ENCODE results near the gene C2orf72. TPM values are rescaled to one million over a fixed set of nuclear protein-coding genes. Genes with fewer than 3 reads are reported as not detected.

Gene C2orf72
- total RNA-seq = under 1 TPM in 1 of 5 experiments, not detected in 4; 0.60 TPM
- not detected for polyA plus RNA-seq
- not detected for total RNA-seq

DNA sequence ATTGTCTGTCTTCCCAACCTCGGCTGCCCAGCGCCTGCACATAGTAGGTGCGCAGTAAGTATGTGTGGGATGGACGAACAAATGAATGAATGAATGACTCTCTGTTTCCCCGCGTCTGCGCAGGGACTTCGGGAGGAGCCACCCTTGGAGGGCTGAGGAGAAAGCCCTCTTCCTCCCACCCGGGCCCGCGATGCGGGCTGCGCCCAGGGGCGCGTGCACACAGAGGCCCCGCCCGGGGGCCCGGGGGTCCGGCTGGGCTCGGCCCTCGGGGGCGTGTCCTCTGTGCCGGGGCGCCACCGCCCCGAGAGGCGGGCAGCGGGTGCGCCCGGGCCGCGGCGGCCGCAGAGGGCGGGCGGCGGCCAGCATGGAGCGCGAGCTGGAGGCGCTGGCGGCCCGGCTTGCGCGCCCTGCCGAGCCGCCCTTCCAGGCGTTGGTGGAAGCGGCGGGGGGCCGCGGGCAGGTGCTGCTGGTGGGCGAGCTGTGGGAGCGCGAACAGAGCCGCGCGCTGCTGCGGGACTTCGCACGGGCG lies at the start of gene C2orf72:
Gene C2orf72, plus strand, starts transcription at position 322 of the 529 bp plus-strand sequence. Its CDS starts 43 bp downstream, at position 365.
- no peak for DNase-seq
- H3K9me3 ChIP-seq (ENCODE audit: control insufficient read depth in 2 of 3, low read length in 3 of 3) = no peaks in the 10 kb centered on the region
- Mint-ChIP-seq H3K4me3 (peak within 1 kb of the TSS; percentile 14 to 78 (median 58)), H3K9me3 (no peaks in the 10 kb centered on the region), H3K27ac (no peak within 1 kb of the TSS), H3K27me3 (peaks cover 60 to 84% (median 65%) of the 10 kb centered on the region in 5 donors), H3K36me3 (peaks cover 0 to 4% (median 0%) of the 10 kb centered on the region in 5 donors), H3K4me1 (peaks cover 0 to 7% (median 5%) of the 10 kb centered on the region in 7 donors)
- intact Hi-C loops (cut with micrococcal nuclease) = no loop called here
- POLR2A ChIA-PET = no interaction called here
- CTCF ChIA-PET = no interaction called here
- peaks cover 6 to 9% of the 10 kb centered on the region in 2 donors for H3K27me3 ChIP-seq (ENCODE audit: control insufficient read depth in 2 of 2, insufficient read depth in 2 of 2, low read length in 2 of 2)
- no peak within 1 kb of the TSS for H3K4me3 ChIP-seq (ENCODE audit: low read length)
- ATAC-seq = peak; percentile 18
- no peaks in the 10 kb centered on the region for H3K36me3 ChIP-seq (ENCODE audit: control insufficient read depth in 2 of 3, insufficient read depth in 3 of 3, low read length in 3 of 3)
- H3K27ac ChIP-seq (ENCODE audit: low read depth, low read length) = no peak within 1 kb of the TSS
- no peaks in the 10 kb centered on the region for H3K4me1 ChIP-seq (ENCODE audit: control insufficient read depth in 2 of 2, insufficient read depth in 2 of 2, low read length in 2 of 2)

DNA sequence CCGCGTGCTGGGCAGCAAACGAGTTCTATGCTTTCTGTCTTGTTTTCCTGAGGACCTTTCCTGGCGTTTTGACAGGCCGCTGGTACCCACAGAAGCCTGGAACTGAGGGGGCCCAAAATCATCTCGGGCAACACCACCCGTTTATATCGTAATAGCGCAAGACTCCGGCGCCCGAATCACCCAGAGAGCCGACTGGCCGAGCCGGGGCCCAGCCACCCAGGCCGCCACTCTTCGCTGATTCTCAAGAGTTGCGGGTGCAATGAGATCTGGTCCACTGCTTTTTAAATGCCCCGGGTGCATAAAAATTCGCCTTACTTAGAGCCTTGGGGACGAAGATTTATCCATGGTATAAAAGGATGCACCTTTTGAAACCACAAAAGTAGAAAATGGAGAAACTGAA lies 47.6 kb upstream of the C2orf72 start:
- H3K36me3 Mint-ChIP-seq = no peaks in the 10 kb centered on the region
- H3K27me3 ChIP-seq (ENCODE audit: control insufficient read depth in 2 of 2, insufficient read depth in 2 of 2, low read length in 2 of 2) = no peaks in the 10 kb centered on the region
- peaks cover 4 to 11% of the 10 kb centered on the region in 2 donors for H3K4me1 ChIP-seq (ENCODE audit: control insufficient read depth in 2 of 2, insufficient read depth in 2 of 2, low read length in 2 of 2)
- H3K9me3 Mint-ChIP-seq = no peaks in the 10 kb centered on the region
- no peaks in the 10 kb centered on the region for H3K36me3 ChIP-seq (ENCODE audit: control insufficient read depth in 2 of 3, insufficient read depth in 3 of 3, low read length in 3 of 3)
- no peaks in the 10 kb centered on the region for H3K9me3 ChIP-seq (ENCODE audit: control insufficient read depth in 2 of 3, low read length in 3 of 3)
- ATAC-seq (no peak), DNase-seq (no peak)
- no peak overlapping the region for H3K27ac Mint-ChIP-seq
- H3K4me1 Mint-ChIP-seq = peaks cover 0 to 19% (median 2%) of the 10 kb centered on the region in 7 donors
- H3K4me3 ChIP-seq (ENCODE audit: low read length) = no peak overlapping the region
- POLR2A ChIA-PET = interaction anchor here (0.8 kb wide), 1 partner anchor 73 kb away, joined by 3 read pairs; no protein-coding TSS in a partner anchor
- intact Hi-C loops (cut with micrococcal nuclease) = no loop called here
- peaks cover 10 to 45% (median 29%) of the 10 kb centered on the region in 5 donors for H3K27me3 Mint-ChIP-seq
- H3K4me3 Mint-ChIP-seq = no peak overlapping the region
- CTCF ChIA-PET = interaction anchor here (3.8 kb wide), 1 partner anchor 165 kb away, joined by 47 read pairs; no protein-coding TSS in a partner anchor
- H3K27ac ChIP-seq (ENCODE audit: low read depth, low read length) = no peak overlapping the region

DNA sequence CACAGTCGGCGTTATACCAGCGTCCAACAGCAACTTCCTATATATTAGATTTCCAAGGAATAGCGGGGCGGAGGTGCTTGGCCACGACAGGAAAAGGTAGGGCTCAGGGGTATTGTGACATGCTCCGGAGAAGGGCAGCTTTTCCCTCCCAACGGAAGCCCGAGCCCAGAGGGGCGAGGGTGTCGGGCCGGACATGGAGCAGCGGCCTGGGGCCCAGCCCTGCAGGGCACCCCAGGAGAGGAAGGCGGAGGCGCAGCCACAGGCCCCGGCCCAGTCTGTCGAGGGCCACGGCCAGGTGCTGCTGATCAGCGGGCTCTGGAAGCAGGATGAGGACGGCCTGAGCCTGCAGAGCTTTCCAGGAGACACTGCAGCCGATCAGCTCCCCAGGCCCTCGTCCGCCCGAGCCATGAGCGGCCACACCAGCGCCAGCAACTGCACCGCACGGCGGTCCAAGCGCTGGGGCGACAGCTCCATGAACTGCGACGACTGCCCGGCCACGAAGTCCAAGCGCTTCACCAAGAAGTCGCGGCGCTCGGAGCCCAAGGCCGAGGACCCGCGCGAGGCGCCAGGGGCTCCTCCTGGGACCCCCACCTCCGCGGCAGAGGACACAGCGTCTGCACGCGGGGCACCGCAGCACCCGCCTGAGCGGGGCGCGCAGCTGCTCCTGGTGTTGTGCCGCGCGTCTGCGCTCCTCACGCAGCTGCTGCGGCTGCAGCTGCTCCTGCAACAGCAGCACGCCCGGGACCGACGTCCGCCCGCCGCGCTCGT lies 47.0 kb upstream of the C2orf72 start:
- peaks cover 4 to 5% of the 10 kb centered on the region in 2 donors for H3K4me1 ChIP-seq (ENCODE audit: control insufficient read depth in 2 of 2, insufficient read depth in 2 of 2, low read length in 2 of 2)
- H3K4me3 ChIP-seq (ENCODE audit: low read length) = no peak overlapping the region
- ChIA-PET CTCF (no interaction called here), POLR2A (no interaction called here)
- H3K27ac ChIP-seq (ENCODE audit: low read depth, low read length) = no peak overlapping the region
- no peak overlapping the region for H3K27ac Mint-ChIP-seq
- H3K4me1 Mint-ChIP-seq = peaks cover 0 to 13% (median 0%) of the 10 kb centered on the region in 7 donors
- H3K36me3 Mint-ChIP-seq = no peaks in the 10 kb centered on the region
- no peak overlapping the region for H3K4me3 Mint-ChIP-seq
- H3K9me3 ChIP-seq (ENCODE audit: control insufficient read depth in 2 of 3, low read length in 3 of 3) = no peaks in the 10 kb centered on the region
- no peaks in the 10 kb centered on the region for H3K27me3 ChIP-seq (ENCODE audit: control insufficient read depth in 2 of 2, insufficient read depth in 2 of 2, low read length in 2 of 2)
- no peaks in the 10 kb centered on the region for H3K9me3 Mint-ChIP-seq
- peaks cover 10 to 48% (median 32%) of the 10 kb centered on the region in 5 donors for H3K27me3 Mint-ChIP-seq
- no peaks in the 10 kb centered on the region for H3K36me3 ChIP-seq (ENCODE audit: control insufficient read depth in 2 of 3, insufficient read depth in 3 of 3, low read length in 3 of 3)
- intact Hi-C loops (cut with micrococcal nuclease) = no loop called here
- ATAC-seq (no peak), DNase-seq (no peak)

DNA sequence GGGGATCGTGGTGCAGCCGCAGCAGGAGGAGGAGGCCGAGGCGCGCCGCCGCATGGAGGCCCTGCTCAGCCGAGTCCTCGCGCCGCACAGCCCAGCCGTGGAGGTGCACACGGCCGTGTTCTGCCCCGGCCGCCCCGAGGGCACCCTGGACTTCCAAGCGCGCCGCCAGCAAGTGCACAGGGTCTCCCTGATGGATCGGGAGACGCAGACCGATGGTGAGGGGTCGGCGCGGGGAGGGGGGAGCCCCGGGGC lies 46.5 kb upstream of the C2orf72 start:
- H3K9me3 Mint-ChIP-seq = no peaks in the 10 kb centered on the region
- peaks cover 0 to 8% (median 0%) of the 10 kb centered on the region in 7 donors for H3K4me1 Mint-ChIP-seq
- ATAC-seq = no peak
- ChIA-PET CTCF (no interaction called here), POLR2A (no interaction called here)
- Histone ChIP-seq H3K9me3 (ENCODE audit: control insufficient read depth in 2 of 3, low read length in 3 of 3) (no peaks in the 10 kb centered on the region), H3K27ac (ENCODE audit: low read depth, low read length) (no peak overlapping the region), H3K36me3 (ENCODE audit: control insufficient read depth in 2 of 3, insufficient read depth in 3 of 3, low read length in 3 of 3) (no peaks in the 10 kb centered on the region), H3K4me3 (ENCODE audit: low read length) (no peak overlapping the region), H3K27me3 (ENCODE audit: control insufficient read depth in 2 of 2, insufficient read depth in 2 of 2, low read length in 2 of 2) (no peaks in the 10 kb centered on the region), H3K4me1 (ENCODE audit: control insufficient read depth in 2 of 2, insufficient read depth in 2 of 2, low read length in 2 of 2) (peaks cover 4% of the 10 kb centered on the region in 2 donors)
- H3K36me3 Mint-ChIP-seq = no peaks in the 10 kb centered on the region
- H3K4me3 Mint-ChIP-seq = no peak overlapping the region
- intact Hi-C loops (cut with micrococcal nuclease) = no loop called here
- peaks cover 10 to 47% (median 35%) of the 10 kb centered on the region in 5 donors for H3K27me3 Mint-ChIP-seq
- DNase-seq = no peak
- H3K27ac Mint-ChIP-seq = no peak overlapping the region

DNA sequence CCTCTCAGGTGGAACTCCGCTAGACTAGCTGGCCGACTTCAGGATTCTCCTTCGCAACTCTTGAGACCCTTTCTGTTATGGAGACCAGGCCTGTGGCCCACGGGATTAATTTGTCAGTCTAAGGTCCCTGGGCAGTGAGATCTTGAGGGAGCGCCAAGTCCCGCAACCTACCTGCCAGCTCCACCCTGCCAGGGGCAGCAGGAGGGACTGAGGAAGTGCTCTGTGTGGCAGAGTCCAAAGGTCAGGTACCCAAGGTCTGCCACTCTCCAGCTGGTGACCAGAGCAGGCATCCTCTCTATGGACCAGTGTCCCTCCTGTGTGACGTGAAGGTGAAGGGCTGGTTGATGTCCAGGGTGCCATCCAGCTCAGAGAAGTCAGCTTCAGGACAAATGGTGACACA lies 45.7 kb upstream of the C2orf72 start:
- POLR2A ChIA-PET = no interaction called here
- H3K27ac Mint-ChIP-seq = no peak overlapping the region
- H3K4me3 ChIP-seq (ENCODE audit: low read length) = no peak overlapping the region
- peaks cover 0 to under 1% (median 0%) of the 10 kb centered on the region in 11 donors for H3K9me3 Mint-ChIP-seq
- DNase-seq = no peak
- ATAC-seq = no peak
- intact Hi-C loops (cut with micrococcal nuclease) = no loop called here
- CTCF ChIA-PET = no interaction called here
- no peaks in the 10 kb centered on the region for H3K27me3 ChIP-seq (ENCODE audit: control insufficient read depth in 2 of 2, insufficient read depth in 2 of 2, low read length in 2 of 2)
- H3K4me1 ChIP-seq (ENCODE audit: control insufficient read depth in 2 of 2, insufficient read depth in 2 of 2, low read length in 2 of 2) = peaks cover 4% of the 10 kb centered on the region in 2 donors
- H3K9me3 ChIP-seq (ENCODE audit: control insufficient read depth in 2 of 3, low read length in 3 of 3) = no peaks in the 10 kb centered on the region
- no peak overlapping the region for H3K4me3 Mint-ChIP-seq
- no peaks in the 10 kb centered on the region for H3K36me3 ChIP-seq (ENCODE audit: control insufficient read depth in 2 of 3, insufficient read depth in 3 of 3, low read length in 3 of 3)
- H3K36me3 Mint-ChIP-seq = no peaks in the 10 kb centered on the region
- no peak overlapping the region for H3K27ac ChIP-seq (ENCODE audit: low read depth, low read length)
- peaks cover 0 to 8% (median 0%) of the 10 kb centered on the region in 7 donors for H3K4me1 Mint-ChIP-seq
- H3K27me3 Mint-ChIP-seq = peaks cover 15 to 46% (median 35%) of the 10 kb centered on the region in 5 donors

DNA sequence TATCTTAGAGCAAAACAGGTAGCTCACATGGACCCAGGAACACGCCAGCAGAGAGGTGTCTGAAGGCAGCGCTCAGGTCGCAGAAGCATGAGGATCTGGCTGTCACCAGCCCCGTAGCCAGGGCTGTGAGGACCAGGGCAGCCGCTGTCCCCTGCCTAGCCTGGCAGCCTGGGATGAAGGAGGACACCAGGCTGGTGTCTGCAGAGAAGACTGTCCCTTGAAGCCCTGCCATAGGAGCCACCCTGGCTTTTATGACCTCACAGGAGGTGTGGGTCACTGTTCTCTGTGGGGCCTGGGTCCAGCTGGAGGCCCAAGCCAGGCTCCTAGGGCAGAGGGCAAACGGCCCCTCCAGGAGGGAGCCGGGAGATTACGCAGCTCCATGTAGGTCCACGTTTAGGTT lies 41.5 kb upstream of the C2orf72 start, which contains the start of gene SPATA3:
Gene SPATA3, plus strand, starts transcription at position 301 of the 400 bp plus-strand sequence. CDS start 113 bp downstream, outside the sequence.
- ATAC-seq (no peak), DNase-seq (no peak)
- no peaks in the 10 kb centered on the region for H3K27me3 ChIP-seq (ENCODE audit: control insufficient read depth in 2 of 2, insufficient read depth in 2 of 2, low read length in 2 of 2)
- H3K4me3 Mint-ChIP-seq = no peak within 1 kb of the TSS
- H3K9me3 Mint-ChIP-seq = peaks cover 0 to 14% (median 3%) of the 10 kb centered on the region in 11 donors
- peak within 1 kb of the TSS in 1 of 9 donors; percentile 72 for H3K27ac Mint-ChIP-seq
- H3K4me3 ChIP-seq (ENCODE audit: low read length) = no peak within 1 kb of the TSS
- no peaks in the 10 kb centered on the region for H3K9me3 ChIP-seq (ENCODE audit: control insufficient read depth in 2 of 3, low read length in 3 of 3)
- H3K4me1 ChIP-seq (ENCODE audit: control insufficient read depth in 2 of 2, insufficient read depth in 2 of 2, low read length in 2 of 2) = no peaks in the 10 kb centered on the region
- H3K4me1 Mint-ChIP-seq = peaks cover 0 to 2% (median 0%) of the 10 kb centered on the region in 7 donors
- H3K27me3 Mint-ChIP-seq = peaks cover 40 to 68% (median 50%) of the 10 kb centered on the region in 5 donors
- ChIA-PET POLR2A (no interaction called here), CTCF (no interaction called here)
- H3K36me3 Mint-ChIP-seq = peaks cover 0 to 7% (median 0%) of the 10 kb centered on the region in 5 donors
- no peaks in the 10 kb centered on the region for H3K36me3 ChIP-seq (ENCODE audit: control insufficient read depth in 2 of 3, insufficient read depth in 3 of 3, low read length in 3 of 3)
- intact Hi-C loops (cut with micrococcal nuclease) = no loop called here
- no peak within 1 kb of the TSS for H3K27ac ChIP-seq (ENCODE audit: low read depth, low read length)
